A673 (cell line): ENCODE measurements around the gene PRKG1. TPM values are rescaled to one million over a fixed set of nuclear protein-coding genes. Genes with fewer than 3 reads are reported as not detected.

Experiments
- BruUV-seq: library from RNA; stranded (reverse); fragments of 400-500 nt; replicated peaks from 2 replicates; lab custom pipeline; 2021; lab: Mats Ljungman, UMichigan
- CTCF ChIA-PET: fragments of 300-600 bp; sonication (Branson Sonifier 250); formaldehyde crosslinking; loops from one replicate; lab custom pipeline; 2022; ENCODE audit warnings: antibody characterized with exemption; lab: Charles Lee
- POLR2A ChIA-PET: fragments of 300-600 bp; sonication (Branson Sonifier 250); formaldehyde crosslinking; loops from one replicate; lab custom pipeline; 2022; ENCODE audit warnings: antibody characterized with exemption; ENCODE audit not compliant: low non-redundant PET; lab: Charles Lee
- DNase-seq: peaks from one replicate; pipeline ENCODE4 v3.0.0-alpha.2; 2015; ENCODE audit warnings: low spot score
- H3K27ac ChIP-seq: fragments of 200-600 bp; sonication (generic); 2 replicates; pipeline ENCODE4 v1.5.1; 2016; ENCODE audit warnings: mixed run types, low read depth, mild to moderate bottlenecking, mixed read lengths, antibody characterized with exemption, low read length; ENCODE audit not compliant: poor library complexity, severe bottlenecking
- H3K27me3 ChIP-seq: fragments of 200-600 bp; sonication (generic); replicated peaks from 2 replicates; pipeline ENCODE4 v1.6.1; 2017; ENCODE audit warnings: mixed run types, low read depth, mild to moderate bottlenecking, mixed read lengths, antibody characterized with exemption, low read length; ENCODE audit not compliant: insufficient read depth, poor library complexity
- H3K36me3 ChIP-seq: fragments of 200-600 bp; sonication (generic); 2 replicates; pipeline ENCODE4 v1.6.1; 2016; ENCODE audit warnings: mixed run types, mild to moderate bottlenecking, mixed read lengths, antibody characterized with exemption, low read length; ENCODE audit not compliant: insufficient read depth, poor library complexity, severe bottlenecking
- H3K4me1 ChIP-seq: fragments of 200-600 bp; sonication (generic); 2 replicates; pipeline ENCODE4 v1.6.1; 2017; ENCODE audit warnings: mixed run types, mild to moderate bottlenecking, mixed read lengths, antibody characterized with exemption, low read length; ENCODE audit not compliant: insufficient read depth, poor library complexity, severe bottlenecking
- H3K4me3 ChIP-seq: fragments of 200-600 bp; sonication (generic); 2 replicates; pipeline ENCODE4 v1.5.1; 2016; ENCODE audit warnings: low read depth, mixed run types, mild to moderate bottlenecking, mixed read lengths, low read length; ENCODE audit not compliant: poor library complexity, severe bottlenecking
- H3K9me3 ChIP-seq: fragments of 200-600 bp; sonication (generic); 2 replicates; pipeline ENCODE4 v1.6.1; 2016; ENCODE audit warnings: mixed run types, low read depth, mild to moderate bottlenecking, mixed read lengths, antibody characterized with exemption, low read length; ENCODE audit not compliant: poor library complexity, severe bottlenecking
- EZH2 ChIP-seq: fragments of 200-600 bp; sonication (generic); IDR thresholded peaks from 2 replicates; pipeline ENCODE4 v1.6.1; 2017; ENCODE audit warnings: borderline replicate concordance, low read depth, mild to moderate bottlenecking, mixed read lengths, antibody characterized with exemption, low read length; ENCODE audit not compliant: poor library complexity, severe bottlenecking
- intact Hi-C: fragments of 100-400 bp; cut with micrococcal nuclease; formaldehyde crosslinking; loops from one replicate; pipeline ENCODE4 v1.10.0; 2022; ENCODE audit not compliant: unreplicated experiment
- total RNA-seq: library from RNA; stranded (reverse); gene quantifications from 2 replicates; pipeline ENCODE4 v1.2.3, GENCODE V29; 2021
- TF ChIP-seq, protein P1 (sequence below): fragments of 300-800, 200-600 bp; sonication (generic); conservative IDR thresholded peaks from 2 replicates; pipeline ENCODE4 v1.5.1; 2017; ENCODE audit warnings: low read depth, mild to moderate bottlenecking, antibody characterized with exemption, low read length, moderate library complexity, mixed read lengths

Gene PRKG1
- total RNA-seq, 1 experiment from 2014 or later = 0.58 TPM

- H3K9me3 ChIP-seq = no peaks in the 10 kb centered on the region
- POLR2A ChIA-PET = no interaction called here
- no peak overlapping the region for H3K4me3 ChIP-seq
- BruUV-seq = no TSS peak
- H3K36me3 ChIP-seq = no peaks in the 10 kb centered on the region
- H3K27me3 ChIP-seq = no peaks in the 10 kb centered on the region
- H3K27ac ChIP-seq = no peak overlapping the region
- no peak for DNase-seq
- intact Hi-C loops = no loop called here
- TF ChIP-seq EZH2 = no peak
- TF ChIP-seq, protein P1, sequence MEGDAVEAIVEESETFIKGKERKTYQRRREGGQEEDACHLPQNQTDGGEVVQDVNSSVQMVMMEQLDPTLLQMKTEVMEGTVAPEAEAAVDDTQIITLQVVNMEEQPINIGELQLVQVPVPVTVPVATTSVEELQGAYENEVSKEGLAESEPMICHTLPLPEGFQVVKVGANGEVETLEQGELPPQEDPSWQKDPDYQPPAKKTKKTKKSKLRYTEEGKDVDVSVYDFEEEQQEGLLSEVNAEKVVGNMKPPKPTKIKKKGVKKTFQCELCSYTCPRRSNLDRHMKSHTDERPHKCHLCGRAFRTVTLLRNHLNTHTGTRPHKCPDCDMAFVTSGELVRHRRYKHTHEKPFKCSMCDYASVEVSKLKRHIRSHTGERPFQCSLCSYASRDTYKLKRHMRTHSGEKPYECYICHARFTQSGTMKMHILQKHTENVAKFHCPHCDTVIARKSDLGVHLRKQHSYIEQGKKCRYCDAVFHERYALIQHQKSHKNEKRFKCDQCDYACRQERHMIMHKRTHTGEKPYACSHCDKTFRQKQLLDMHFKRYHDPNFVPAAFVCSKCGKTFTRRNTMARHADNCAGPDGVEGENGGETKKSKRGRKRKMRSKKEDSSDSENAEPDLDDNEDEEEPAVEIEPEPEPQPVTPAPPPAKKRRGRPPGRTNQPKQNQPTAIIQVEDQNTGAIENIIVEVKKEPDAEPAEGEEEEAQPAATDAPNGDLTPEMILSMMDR = no peak
- CTCF ChIA-PET = no interaction called here
- H3K4me1 ChIP-seq = no peaks in the 10 kb centered on the region
Observed at GRCh38 chr10:51139176-51139575, 64.9 kb downstream of the PRKG1 start.

DNA sequence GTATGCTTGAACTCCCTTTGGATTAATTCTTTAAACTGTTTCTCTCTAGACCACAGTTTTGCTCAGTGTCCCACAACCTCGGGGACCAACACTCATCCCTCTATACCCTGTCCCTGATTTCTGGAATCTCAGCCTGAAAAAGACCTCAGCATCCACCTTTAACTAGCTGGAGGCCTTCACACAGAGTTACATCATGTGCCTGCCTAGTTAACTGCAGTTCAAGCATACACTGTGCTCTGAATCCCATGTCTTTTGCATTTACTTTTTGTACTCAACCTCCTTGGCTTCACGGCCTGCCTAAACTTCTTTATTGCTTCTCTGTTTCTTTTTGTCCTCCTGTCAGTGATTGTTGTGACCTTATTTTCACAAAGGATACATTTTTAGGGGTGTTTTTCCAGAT, 66.7 kb downstream of the PRKG1 start:
- no peaks in the 10 kb centered on the region for H3K27me3 ChIP-seq
- no peaks in the 10 kb centered on the region for H3K4me1 ChIP-seq
- POLR2A ChIA-PET = no interaction called here
- intact Hi-C loops = no loop called here
- H3K4me3 ChIP-seq = no peak overlapping the region
- TF ChIP-seq EZH2 = no peak
- H3K9me3 ChIP-seq = no peaks in the 10 kb centered on the region
- BruUV-seq = no TSS peak
- H3K36me3 ChIP-seq = no peaks in the 10 kb centered on the region
- no peak for DNase-seq
- no peak overlapping the region for H3K27ac ChIP-seq
- CTCF ChIA-PET = no interaction called here

GRCh38 chr10:51144161-51144781, 70.0 kb downstream of the PRKG1 start:
- no peaks in the 10 kb centered on the region for H3K27me3 ChIP-seq
- ChIA-PET CTCF (no interaction called here), POLR2A (no interaction called here)
- H3K27ac ChIP-seq = no peak overlapping the region
- no peaks in the 10 kb centered on the region for H3K4me1 ChIP-seq
- no peak overlapping the region for H3K4me3 ChIP-seq
- H3K36me3 ChIP-seq = no peaks in the 10 kb centered on the region
- intact Hi-C loops = no loop called here
- H3K9me3 ChIP-seq = no peaks in the 10 kb centered on the region
- TF ChIP-seq EZH2 = no peak
- BruUV-seq = no TSS peak
- DNase-seq = no peak

DNA sequence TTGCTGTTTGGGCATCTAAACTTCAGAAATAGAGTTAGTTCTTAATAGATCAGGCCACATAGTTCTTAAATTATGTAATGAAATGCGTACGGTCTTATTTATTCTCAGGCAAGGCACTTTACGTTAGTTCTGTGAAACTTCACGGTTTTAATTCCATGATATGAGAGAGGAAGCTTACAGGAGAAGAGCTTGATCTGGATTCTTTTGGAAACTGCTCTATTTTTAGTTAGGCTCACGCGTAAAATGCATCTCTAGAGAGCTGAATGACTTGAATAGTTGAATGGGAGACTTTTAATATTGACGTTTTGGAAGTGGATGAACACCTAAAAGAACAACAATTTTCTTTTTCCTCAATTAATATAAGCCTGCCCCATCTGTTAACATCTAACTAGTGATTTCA, 71.1 kb downstream of the PRKG1 start:
- no peak for TF ChIP-seq EZH2
- TF ChIP-seq, protein P1 = no peak
- ChIA-PET POLR2A (no interaction called here), CTCF (no interaction called here)
- Histone ChIP-seq H3K36me3 (no peaks in the 10 kb centered on the region), H3K9me3 (no peaks in the 10 kb centered on the region), H3K4me1 (no peaks in the 10 kb centered on the region), H3K27ac (no peak overlapping the region), H3K4me3 (no peak overlapping the region), H3K27me3 (no peaks in the 10 kb centered on the region)
- no peak for DNase-seq
- intact Hi-C loops = no loop called here
- no TSS peak for BruUV-seq
